NCI-H2107 treated with DMSO at 0.1 percent for 48 hours (cell line): Measurements from ENCODE around the gene LDLRAP1.

Experiments used
- DNase-seq: peaks from one replicate; lab custom pipeline; 2025; ENCODE audit not compliant: unreplicated experiment; lab: John Stamatoyannopoulos, UW

Gene LDLRAP1

GRCh38 chr1:25523542-25523941 is 19.9 kb upstream of the LDLRAP1 start:
- no peak for DNase-seq

GRCh38 chr1:25524568-25525360 is 18.6 kb upstream of the LDLRAP1 start:
- DNase-seq, result no peak

- no peak for DNase-seq
These were observed 18.1 kb upstream of the LDLRAP1 start for GRCh38 chr1:25525361-25525688.

- DNase-seq, result no peak
These were observed 16.7 kb upstream of the LDLRAP1 start for GRCh38 chr1:25526753-25527152.

GRCh38 chr1:25527226-25527846 is 16.1 kb upstream of the LDLRAP1 start:
- no peak for DNase-seq

- no peak for DNase-seq
These were observed 15.3 kb upstream of the LDLRAP1 start for GRCh38 chr1:25527946-25528595.

GRCh38 chr1:25528881-25529517 is 14.4 kb upstream of the LDLRAP1 start:
- DNase-seq, result no peak

GRCh38 chr1:25529518-25530185 is 13.8 kb upstream of the LDLRAP1 start:
- DNase-seq, result no peak

GRCh38 chr1:25530186-25531081 is 13.0 kb upstream of the LDLRAP1 start:
- no peak for DNase-seq

- DNase-seq, result no peak
These were observed 12.3 kb upstream of the LDLRAP1 start for GRCh38 chr1:25531082-25531461.

- no peak for DNase-seq
These were observed 10.4 kb upstream of the LDLRAP1 start for GRCh38 chr1:25532970-25533369.

- no peak for DNase-seq
These were observed 9.5 kb upstream of the LDLRAP1 start for GRCh38 chr1:25533775-25534409.

- no peak for DNase-seq
These were observed 9.0 kb upstream of the LDLRAP1 start for GRCh38 chr1:25534410-25534788.

GRCh38 chr1:25536124-25536523 is 7.3 kb upstream of the LDLRAP1 start:
- no peak for DNase-seq

- DNase-seq, result no peak
These were observed 6.1 kb upstream of the LDLRAP1 start for GRCh38 chr1:25537153-25537831.

- no peak for DNase-seq
These were observed 5.1 kb upstream of the LDLRAP1 start for GRCh38 chr1:25538191-25538767.

GRCh38 chr1:25540750-25541342 is 2.6 kb upstream of the LDLRAP1 start:
- no peak for DNase-seq

- no peak for DNase-seq
These were observed 2.0 kb upstream of the LDLRAP1 start for GRCh38 chr1:25541425-25541824.
